RWPE2 (cell line): ENCODE measurements around the gene ZNF414.

ENCODE experiments used
- ATAC-seq: fragments of 200-7000 bp; cut with Tn5 transposase; 3 replicates; pipeline ENCODE4 v1.9.1; 2021; ENCODE audit warnings: low read depth
- DNase-seq: peaks from one replicate; pipeline ENCODE4 v3.0.0-alpha.2; 2020; ENCODE audit warnings: low spot score
- H3K27ac ChIP-seq: fragments of 450-650 bp; 2 replicates; pipeline ENCODE4 v1.5.1; 2017; ENCODE audit warnings: mild to moderate bottlenecking; ENCODE audit not compliant: poor library complexity, severe bottlenecking
- H3K27me3 ChIP-seq: fragments of 250-450 bp; sonication (Bioruptor Pico); 2 replicates; pipeline ENCODE4 v1.5.1; 2021; ENCODE audit warnings: mild to moderate bottlenecking, moderate library complexity; ENCODE audit not compliant: insufficient read depth, poor library complexity, severe bottlenecking
- H3K36me3 ChIP-seq: fragments of 250-450 bp; sonication (Bioruptor Pico); 2 replicates; pipeline ENCODE4 v1.5.1; 2020; ENCODE audit warnings: low read depth, mild to moderate bottlenecking, moderate library complexity
- H3K4me1 ChIP-seq: fragments of 250-450 bp; sonication (Bioruptor Pico); 2 replicates; pipeline ENCODE4 v1.5.1; 2021; ENCODE audit warnings: mild to moderate bottlenecking, moderate library complexity; ENCODE audit not compliant: insufficient read depth, poor library complexity, severe bottlenecking
- H3K4me3 ChIP-seq: fragments of 250-450 bp; sonication (Bioruptor Pico); 2 replicates; pipeline ENCODE4 v1.5.1; 2021; ENCODE audit warnings: mild to moderate bottlenecking, moderate library complexity; ENCODE audit not compliant: severe bottlenecking
- H3K9me3 ChIP-seq: fragments of 250-450 bp; sonication (Bioruptor Pico); 2 replicates; pipeline ENCODE4 v1.5.1; 2021; ENCODE audit warnings: mild to moderate bottlenecking, moderate library complexity; ENCODE audit not compliant: severe bottlenecking
- TF ChIP-seq, protein P1 (sequence below): fragments of 450-650 bp; IDR thresholded peaks from one replicate; pipeline ENCODE4 v1.5.1; 2017; ENCODE audit warnings: mild to moderate bottlenecking, moderate library complexity; ENCODE audit not compliant: poor library complexity, severe bottlenecking

The ZNF414 gene

DNA sequence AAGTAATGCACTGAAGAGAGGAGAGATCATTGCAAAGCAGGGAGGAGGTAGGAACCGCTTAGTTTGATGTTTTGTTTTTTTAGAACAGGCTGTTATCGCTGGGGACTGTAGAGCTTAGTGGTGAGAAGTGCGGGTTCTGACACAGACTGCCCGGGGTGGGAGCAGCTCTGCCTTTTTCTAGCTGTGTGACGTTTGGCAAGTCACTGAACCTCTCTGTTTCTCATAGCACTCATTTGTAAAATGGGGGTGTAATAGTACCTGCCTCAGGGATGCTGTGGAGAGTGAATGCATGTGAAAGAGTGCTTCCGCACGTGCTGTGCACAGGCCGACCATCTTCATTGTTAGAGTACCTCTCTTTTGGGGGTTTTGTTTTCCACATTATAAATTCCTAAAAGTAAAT lies 30.8 kb downstream of the ZNF414 start:
- H3K36me3 ChIP-seq = peaks cover 84% of the 10 kb centered on the region

DNA sequence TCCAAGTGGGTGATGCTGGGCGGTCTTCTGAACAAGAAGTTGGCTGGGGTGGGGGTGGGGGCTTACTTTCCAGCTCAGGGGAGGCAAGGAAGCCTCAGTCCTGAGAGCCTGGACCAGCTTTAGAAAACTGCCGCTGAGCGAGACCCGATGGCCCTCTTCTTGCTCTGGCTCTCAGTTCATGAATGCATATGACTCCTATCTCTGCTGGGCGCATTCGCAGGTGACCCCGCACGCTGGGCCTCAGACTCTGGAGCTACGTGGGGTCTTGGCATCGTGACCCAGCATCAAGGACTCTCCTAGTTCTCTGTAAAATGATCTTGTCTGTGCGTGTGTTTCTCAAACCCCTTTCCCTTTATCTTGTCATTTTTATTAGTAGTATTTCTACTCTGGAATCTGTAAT lies 31.3 kb downstream of the ZNF414 start:
- DNase-seq (no peak), ATAC-seq (no peak)
- Histone ChIP-seq H3K9me3 (no peaks in the 10 kb centered on the region), H3K27ac (no peak overlapping the region), H3K36me3 (peaks cover 84% of the 10 kb centered on the region), H3K4me1 (peaks cover 5% of the 10 kb centered on the region), H3K27me3 (no peaks in the 10 kb centered on the region), H3K4me3 (no peak overlapping the region)
- TF ChIP-seq, protein P1, sequence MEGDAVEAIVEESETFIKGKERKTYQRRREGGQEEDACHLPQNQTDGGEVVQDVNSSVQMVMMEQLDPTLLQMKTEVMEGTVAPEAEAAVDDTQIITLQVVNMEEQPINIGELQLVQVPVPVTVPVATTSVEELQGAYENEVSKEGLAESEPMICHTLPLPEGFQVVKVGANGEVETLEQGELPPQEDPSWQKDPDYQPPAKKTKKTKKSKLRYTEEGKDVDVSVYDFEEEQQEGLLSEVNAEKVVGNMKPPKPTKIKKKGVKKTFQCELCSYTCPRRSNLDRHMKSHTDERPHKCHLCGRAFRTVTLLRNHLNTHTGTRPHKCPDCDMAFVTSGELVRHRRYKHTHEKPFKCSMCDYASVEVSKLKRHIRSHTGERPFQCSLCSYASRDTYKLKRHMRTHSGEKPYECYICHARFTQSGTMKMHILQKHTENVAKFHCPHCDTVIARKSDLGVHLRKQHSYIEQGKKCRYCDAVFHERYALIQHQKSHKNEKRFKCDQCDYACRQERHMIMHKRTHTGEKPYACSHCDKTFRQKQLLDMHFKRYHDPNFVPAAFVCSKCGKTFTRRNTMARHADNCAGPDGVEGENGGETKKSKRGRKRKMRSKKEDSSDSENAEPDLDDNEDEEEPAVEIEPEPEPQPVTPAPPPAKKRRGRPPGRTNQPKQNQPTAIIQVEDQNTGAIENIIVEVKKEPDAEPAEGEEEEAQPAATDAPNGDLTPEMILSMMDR = no peak

More for the DNA sequence above, 30.8 kb downstream of the ZNF414 start:
- ATAC-seq = no peak
- Histone ChIP-seq H3K9me3 (no peaks in the 10 kb centered on the region), H3K27me3 (no peaks in the 10 kb centered on the region), H3K4me3 (no peak overlapping the region), H3K4me1 (peaks cover 5% of the 10 kb centered on the region), H3K27ac (no peak overlapping the region)
- TF ChIP-seq, protein P1 = no peak
- no peak for DNase-seq

DNA sequence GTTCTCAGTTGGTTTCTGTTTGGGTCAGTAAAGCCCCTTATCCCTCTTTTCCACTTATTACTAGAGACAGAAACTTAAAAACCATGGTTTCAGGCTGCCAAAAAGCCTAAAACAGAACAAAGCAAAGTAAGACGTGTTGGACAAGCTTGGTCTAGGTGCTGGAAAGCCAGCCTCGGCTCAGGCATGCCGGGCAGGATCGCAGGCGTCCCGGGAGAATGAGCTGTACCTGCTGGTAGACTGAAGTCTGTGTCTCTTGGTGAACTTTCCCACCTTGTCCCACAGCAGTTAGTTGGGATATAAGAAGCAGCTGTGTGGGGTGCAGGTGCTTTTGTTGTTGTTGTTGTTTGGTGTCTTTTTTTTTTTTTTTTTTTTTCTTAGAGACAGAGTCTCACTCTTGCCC lies 32.4 kb downstream of the ZNF414 start:
- TF ChIP-seq, protein P1 = no peak
- Histone ChIP-seq H3K4me3 (no peak overlapping the region), H3K9me3 (no peaks in the 10 kb centered on the region), H3K36me3 (peaks cover 75% of the 10 kb centered on the region), H3K27ac (peak overlapping the region; percentile 40), H3K27me3 (no peaks in the 10 kb centered on the region), H3K4me1 (peaks cover 5% of the 10 kb centered on the region)
- ATAC-seq (no peak), DNase-seq (no peak)

DNA sequence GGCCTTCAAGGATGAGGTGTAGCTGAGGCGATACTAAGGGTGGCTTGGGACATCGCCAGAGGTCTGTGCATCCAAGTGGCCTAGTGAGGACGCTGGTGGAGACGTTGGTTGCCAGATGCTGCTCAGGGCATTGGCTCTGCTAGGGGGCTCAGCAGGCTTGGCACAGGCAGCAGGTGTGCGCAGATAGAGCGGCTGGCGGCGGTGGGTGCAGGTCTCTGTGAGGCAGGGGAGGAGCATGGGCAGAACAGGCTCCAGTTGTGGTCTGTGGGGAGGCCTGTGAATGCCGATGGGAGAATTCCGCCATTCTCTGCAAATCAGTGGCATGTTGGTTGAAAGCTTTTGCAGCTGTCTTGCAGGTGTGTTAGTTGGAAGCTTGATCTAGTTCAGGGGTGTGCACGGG lies 32.8 kb downstream of the ZNF414 start:
- ATAC-seq (no peak), DNase-seq (no peak)
- TF ChIP-seq, protein P1 = no peak
- Histone ChIP-seq H3K36me3 (peaks cover 73% of the 10 kb centered on the region), H3K4me1 (peaks cover 5% of the 10 kb centered on the region), H3K4me3 (no peak overlapping the region), H3K9me3 (no peaks in the 10 kb centered on the region), H3K27ac (peak overlapping the region; percentile 40), H3K27me3 (no peaks in the 10 kb centered on the region)

DNA sequence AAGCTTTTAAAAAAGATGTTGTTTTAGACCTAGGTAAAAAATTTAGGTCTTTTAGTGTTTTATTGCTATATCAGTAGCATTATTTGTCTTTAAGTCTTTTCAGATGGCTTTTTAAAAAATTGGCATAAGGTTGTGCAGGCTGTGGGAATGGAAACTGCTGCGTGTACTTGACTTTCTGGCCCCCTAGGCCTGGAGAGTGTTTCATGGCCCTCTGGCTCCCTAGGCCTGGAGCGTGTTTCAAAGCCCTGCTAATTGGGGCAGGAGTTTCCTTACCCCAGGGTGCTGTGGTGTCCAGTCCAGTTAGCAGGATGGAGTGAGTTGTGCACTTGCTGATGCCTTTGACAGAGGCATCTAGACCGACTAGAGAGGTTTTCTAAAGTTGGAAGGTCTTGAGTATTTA lies 35.4 kb downstream of the ZNF414 start:
- TF ChIP-seq, protein P1 = no peak
- Histone ChIP-seq H3K4me3 (no peak overlapping the region), H3K27ac (no peak overlapping the region), H3K9me3 (no peaks in the 10 kb centered on the region), H3K4me1 (peaks cover 5% of the 10 kb centered on the region), H3K27me3 (no peaks in the 10 kb centered on the region), H3K36me3 (peaks cover 72% of the 10 kb centered on the region)
- DNase-seq = no peak
- ATAC-seq = no peak
